ENCODE measurements around the gene ZNF669. TPM values are rescaled to one million over a fixed set of nuclear protein-coding genes. Genes with fewer than 3 reads are reported as not detected.

Gene ZNF669
- total and polyA plus RNA-seq, 2 experiments from 2014 or later, result 13.7 to 25.4 TPM

DNA sequence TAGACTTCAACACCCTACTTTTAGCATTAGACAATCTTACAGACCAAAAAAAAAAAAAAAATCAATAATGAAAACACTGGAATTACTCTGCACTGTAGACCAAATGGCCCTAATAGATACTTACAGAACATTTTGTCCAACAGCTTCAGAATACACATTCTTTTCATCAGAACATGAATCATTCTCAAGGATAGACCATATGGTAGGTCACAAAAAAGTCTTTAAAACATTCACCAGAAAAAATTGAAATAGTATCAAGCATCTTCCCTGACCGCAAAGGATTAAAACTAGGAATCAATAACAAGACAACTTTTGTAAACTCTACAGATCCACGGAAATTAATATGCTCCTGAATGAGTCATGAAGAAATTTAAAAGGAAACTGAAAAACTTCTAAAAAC is 48.1 kb downstream of the ZNF669 start:
- Histone ChIP-seq H3K4me3 (no peak overlapping the region), H3K4me1 (ENCODE audit: insufficient read depth) (no peaks in the 10 kb centered on the region), H2AFZ (no peak overlapping the region), H3K9me2 (ENCODE audit: insufficient read depth) (no peaks in the 10 kb centered on the region), H3K36me3 (ENCODE audit: insufficient read depth) (peaks cover 10% of the 10 kb centered on the region), H3K27ac (ENCODE audit: low read depth) (no peak overlapping the region), H4K20me1 (replicated peaks; ENCODE audit: insufficient read depth) (no peaks in the 10 kb centered on the region; the same call in 1 of the 2 replicates), H3K4me2 (no peak overlapping the region), H3K79me2 (replicated peaks; ENCODE audit: insufficient read depth) (peaks cover 86% of the 10 kb centered on the region), H3F3A (replicated peaks; ENCODE audit: low read depth) (no peaks in the 10 kb centered on the region), H3K27me3 (ENCODE audit: insufficient read depth) (no peaks in the 10 kb centered on the region)
- peaks cover 7% of the 10 kb centered on the region for H3K27me3 Mint-ChIP-seq (ENCODE audit: insufficient read depth, low read depth, poor library complexity)
- peaks cover 92% of the 10 kb centered on the region for H3K36me3 Mint-ChIP-seq (ENCODE audit: low read depth)
- H3K9me3 Mint-ChIP-seq, result peaks cover 87% of the 10 kb centered on the region
- TF ChIP-seq POLR2AphosphoS5 (IDR thresholded peaks at IDR 0.05; ENCODE audit: low read depth), result no peak
- TF ChIP-seq, protein P1, sequence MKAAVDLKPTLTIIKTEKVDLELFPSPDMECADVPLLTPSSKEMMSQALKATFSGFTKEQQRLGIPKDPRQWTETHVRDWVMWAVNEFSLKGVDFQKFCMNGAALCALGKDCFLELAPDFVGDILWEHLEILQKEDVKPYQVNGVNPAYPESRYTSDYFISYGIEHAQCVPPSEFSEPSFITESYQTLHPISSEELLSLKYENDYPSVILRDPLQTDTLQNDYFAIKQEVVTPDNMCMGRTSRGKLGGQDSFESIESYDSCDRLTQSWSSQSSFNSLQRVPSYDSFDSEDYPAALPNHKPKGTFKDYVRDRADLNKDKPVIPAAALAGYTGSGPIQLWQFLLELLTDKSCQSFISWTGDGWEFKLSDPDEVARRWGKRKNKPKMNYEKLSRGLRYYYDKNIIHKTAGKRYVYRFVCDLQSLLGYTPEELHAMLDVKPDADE (IDR thresholded peaks at IDR 0.05), result no peak
- TF ChIP-seq, protein P2, sequence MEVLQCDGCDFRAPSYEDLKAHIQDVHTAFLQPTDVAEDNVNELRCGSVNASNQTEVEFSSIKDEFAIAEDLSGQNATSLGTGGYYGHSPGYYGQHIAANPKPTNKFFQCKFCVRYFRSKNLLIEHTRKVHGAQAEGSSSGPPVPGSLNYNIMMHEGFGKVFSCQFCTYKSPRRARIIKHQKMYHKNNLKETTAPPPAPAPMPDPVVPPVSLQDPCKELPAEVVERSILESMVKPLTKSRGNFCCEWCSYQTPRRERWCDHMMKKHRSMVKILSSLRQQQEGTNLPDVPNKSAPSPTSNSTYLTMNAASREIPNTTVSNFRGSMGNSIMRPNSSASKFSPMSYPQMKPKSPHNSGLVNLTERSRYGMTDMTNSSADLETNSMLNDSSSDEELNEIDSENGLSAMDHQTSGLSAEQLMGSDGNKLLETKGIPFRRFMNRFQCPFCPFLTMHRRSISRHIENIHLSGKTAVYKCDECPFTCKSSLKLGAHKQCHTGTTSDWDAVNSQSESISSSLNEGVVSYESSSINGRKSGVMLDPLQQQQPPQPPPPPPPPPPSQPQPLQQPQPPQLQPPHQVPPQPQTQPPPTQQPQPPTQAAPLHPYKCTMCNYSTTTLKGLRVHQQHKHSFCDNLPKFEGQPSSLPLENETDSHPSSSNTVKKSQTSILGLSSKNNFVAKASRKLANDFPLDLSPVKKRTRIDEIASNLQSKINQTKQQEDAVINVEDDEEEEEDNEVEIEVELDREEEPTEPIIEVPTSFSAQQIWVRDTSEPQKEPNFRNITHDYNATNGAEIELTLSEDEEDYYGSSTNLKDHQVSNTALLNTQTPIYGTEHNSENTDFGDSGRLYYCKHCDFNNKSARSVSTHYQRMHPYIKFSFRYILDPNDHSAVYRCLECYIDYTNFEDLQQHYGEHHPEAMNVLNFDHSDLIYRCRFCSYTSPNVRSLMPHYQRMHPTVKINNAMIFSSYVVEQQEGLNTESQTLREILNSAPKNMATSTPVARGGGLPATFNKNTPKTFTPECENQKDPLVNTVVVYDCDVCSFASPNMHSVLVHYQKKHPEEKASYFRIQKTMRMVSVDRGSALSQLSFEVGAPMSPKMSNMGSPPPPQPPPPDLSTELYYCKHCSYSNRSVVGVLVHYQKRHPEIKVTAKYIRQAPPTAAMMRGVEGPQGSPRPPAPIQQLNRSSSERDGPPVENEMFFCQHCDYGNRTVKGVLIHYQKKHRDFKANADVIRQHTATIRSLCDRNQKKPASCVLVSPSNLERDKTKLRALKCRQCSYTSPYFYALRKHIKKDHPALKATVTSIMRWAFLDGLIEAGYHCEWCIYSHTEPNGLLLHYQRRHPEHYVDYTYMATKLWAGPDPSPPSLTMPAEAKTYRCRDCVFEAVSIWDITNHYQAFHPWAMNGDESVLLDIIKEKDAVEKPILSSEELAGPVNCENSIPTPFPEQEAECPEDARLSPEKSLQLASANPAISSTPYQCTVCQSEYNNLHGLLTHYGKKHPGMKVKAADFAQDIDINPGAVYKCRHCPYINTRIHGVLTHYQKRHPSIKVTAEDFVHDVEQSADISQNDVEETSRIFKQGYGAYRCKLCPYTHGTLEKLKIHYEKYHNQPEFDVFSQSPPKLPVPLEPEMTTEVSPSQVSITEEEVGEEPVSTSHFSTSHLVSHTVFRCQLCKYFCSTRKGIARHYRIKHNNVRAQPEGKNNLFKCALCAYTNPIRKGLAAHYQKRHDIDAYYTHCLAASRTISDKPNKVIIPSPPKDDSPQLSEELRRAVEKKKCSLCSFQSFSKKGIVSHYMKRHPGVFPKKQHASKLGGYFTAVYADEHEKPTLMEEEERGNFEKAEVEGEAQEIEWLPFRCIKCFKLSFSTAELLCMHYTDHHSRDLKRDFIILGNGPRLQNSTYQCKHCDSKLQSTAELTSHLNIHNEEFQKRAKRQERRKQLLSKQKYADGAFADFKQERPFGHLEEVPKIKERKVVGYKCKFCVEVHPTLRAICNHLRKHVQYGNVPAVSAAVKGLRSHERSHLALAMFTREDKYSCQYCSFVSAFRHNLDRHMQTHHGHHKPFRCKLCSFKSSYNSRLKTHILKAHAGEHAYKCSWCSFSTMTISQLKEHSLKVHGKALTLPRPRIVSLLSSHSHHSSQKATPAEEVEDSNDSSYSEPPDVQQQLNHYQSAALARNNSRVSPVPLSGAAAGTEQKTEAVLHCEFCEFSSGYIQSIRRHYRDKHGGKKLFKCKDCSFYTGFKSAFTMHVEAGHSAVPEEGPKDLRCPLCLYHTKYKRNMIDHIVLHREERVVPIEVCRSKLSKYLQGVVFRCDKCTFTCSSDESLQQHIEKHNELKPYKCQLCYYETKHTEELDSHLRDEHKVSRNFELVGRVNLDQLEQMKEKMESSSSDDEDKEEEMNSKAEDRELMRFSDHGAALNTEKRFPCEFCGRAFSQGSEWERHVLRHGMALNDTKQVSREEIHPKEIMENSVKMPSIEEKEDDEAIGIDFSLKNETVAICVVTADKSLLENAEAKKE (CRISPR knock-in tag; IDR thresholded peaks at IDR 0.05), result no peak
- no peak for TF ChIP-seq CREB1 (CRISPR knock-in tag; IDR thresholded peaks at IDR 0.05; ENCODE audit: low read depth)
- TF ChIP-seq STAT1 (IDR thresholded peaks at IDR 0.05; ENCODE audit: unreplicated experiment), result no peak
- TF ChIP-seq EZH2 (IDR thresholded peaks at IDR 0.05; ENCODE audit: low read depth, unreplicated experiment), result no peak
- no peak for TF ChIP-seq ZNF114 (CRISPR knock-in tag; IDR thresholded peaks at IDR 0.05)
- ATAC-seq (no peak), DNase-seq (ENCODE audit: low spot score) (no peak)
- no peak overlapping the region for H3K27ac Mint-ChIP-seq
- H3K4me1 Mint-ChIP-seq, result no peaks in the 10 kb centered on the region
- H3K4me3 Mint-ChIP-seq, result no peak overlapping the region
